GM18526 (cell line): ENCODE data around the gene MED22.

Source experiments
- POLR2A ChIP-seq: IDR thresholded peaks from 3 replicates; pipeline ENCODE4 v1.6.1; 2011; ENCODE audit not compliant: insufficient read length; ENCODE audit errors: extremely low read depth

Gene MED22

DNA sequence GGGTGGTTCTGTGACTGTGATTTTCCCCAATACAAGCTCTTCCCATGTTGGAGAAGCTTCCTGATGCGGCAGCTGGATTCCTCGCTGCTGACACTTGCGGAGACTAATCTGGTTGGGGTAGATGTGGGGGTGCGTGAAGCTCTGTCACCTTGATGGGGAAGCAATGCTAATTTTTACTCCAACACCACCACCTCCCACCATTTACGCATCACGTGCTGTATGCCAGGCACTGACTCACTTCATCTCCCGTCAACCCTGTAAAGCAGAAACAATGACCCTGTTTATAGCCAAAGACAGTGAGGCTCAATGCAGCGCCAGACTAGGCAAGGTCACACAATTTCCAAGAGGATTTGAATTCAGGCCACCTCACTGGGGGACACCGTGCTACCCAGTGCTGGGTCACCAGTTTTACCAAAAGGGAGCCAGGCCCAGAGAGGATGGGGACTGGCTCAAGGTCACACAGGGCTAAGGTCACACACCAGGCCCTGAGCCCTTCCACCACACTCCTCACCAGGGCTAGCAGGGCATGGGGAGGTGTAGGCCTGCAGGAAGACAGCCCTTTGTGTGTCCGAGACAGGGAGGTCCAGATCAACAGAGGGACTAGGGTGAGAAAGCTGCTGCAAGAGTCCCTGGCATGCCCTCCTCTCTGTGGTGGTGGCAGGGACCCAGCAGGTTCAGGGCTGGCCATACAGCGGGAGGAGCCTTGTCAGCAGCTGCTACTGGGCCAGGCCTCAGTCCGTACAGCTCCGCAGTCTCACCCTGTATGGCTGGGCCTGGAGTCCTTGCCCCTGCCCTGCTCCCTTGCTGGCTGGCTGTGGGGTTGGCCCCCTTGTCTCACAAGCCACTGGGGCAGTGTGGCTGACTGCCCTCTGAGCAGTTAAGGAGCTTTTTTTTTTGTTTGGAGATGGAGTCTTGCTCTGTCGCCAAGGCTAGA, 31.5 kb upstream of the MED22 start:
- no peak for TF ChIP-seq POLR2A

DNA sequence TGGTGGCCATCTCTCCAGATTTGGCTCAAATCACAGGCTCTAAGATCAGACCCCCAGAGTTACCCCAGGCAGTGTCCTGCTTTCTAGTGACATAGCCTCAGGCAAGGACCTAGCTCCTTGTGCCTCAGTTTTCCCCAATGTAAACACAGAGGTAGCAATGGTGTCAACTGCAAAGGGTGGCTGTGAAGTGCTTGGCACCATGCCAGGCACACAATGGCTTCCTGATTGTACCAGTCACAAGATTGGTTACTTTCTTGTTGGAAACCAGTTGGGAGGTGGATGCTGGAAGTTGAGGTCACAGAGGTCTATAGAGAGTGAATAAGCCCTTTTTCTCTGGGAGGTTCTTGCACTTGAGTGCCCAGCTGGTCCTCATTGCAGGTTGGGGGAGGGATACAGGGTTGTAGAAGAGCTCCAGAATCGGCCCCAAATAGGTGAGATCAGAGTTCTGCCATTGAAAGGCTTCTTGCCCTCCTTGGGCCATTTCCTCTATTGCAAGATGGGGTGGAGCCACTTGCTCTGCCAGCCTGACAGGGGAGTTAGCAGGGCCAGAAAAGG, 30.6 kb upstream of the MED22 start:
- TF ChIP-seq POLR2A, result no peak

GRCh38 chr9:133377721-133378216, 29.8 kb upstream of the MED22 start:
- TF ChIP-seq POLR2A, result no peak

DNA sequence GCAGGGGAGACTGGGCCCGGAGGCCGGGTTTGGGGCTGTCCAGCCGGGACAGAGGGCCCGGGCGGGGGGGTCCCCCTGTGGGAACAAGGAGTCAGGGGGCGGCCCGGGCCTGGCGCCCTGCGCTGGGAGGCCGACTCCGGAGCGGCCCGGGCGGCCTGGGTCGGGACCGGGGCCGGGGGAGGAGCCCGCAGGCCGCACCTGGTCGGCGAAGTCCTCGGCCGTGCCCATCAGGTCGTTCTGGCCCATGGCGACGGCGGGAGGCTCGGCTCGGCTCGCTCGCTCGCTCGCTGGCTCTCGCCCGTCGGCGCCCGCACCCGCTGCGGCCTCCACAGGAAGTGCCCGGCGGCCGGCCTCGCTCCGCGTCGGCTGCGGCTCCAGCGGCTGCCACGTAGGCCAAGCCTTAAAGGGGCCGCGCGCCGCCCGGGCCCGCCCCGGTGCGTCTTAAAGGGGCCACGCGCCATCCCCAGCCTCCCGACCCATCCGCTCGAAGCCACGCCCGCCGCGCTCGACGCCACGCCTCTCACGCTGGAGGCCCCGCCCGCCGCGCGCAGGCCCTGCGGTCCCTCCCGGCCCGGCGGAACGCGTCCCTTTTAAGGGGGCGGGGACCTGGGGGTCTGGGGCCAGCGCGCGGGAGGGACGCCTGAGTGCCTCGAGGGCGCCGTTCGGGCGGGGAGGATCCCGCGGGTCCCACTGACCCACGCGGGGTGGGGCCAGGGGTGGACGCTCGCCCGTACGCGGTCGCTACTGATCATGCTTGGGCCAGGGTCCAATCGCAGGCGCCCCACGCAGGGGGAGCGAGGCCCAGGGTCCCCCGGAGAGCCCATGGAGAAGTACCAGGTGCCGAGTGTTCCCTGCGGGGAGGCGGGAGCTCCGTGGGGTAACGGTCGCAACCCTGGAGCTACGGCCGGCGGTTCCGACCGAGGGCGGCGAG, 28.1 kb upstream of the MED22 start, which contains the start of the genes STKLD1 and SURF4:
TSS of gene STKLD1 (plus strand) at position 643 of the 931 bp plus-strand sequence. CDS start at position 751, 108 bp downstream.
TSS of gene SURF4 (minus strand) at position 337 of the 931 bp plus-strand sequence. CDS start at position 246, 91 bp downstream.
- peak; percentile 91 for TF ChIP-seq POLR2A

DNA sequence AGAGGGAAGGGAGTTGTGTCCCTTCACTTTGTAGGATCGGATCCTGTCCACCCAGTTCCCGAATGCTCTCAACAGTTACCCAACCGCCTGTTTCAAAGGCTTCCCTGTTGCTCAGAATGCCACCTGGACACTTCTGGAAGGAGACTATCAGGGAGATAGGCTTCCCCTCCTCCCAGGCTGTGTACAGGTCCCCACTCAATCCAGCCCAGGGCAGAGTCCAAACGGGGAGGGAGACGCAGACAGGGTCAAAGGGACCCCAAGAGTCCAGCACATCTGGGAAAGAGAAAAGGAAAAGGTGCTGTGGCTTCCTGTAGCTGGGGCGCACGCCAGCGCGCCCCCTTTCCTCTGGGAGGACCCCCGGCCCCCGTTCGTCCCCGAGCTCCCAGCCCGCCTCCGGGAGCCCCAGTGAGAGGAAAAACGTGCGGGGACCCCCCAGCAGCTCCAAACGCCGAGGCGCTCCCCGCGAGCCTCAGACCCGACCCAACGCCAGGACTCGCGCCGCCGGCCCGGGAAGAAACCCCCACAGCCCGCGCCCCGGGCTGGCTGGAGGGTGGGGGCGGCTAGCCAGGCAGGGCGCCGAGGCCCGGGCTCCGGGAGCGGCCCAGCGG, 27.3 kb upstream of the MED22 start:
- TF ChIP-seq POLR2A, result no peak

GRCh38 chr9:133374612-133375115, 26.7 kb upstream of the MED22 start:
- no peak for TF ChIP-seq POLR2A

- no peak for TF ChIP-seq POLR2A
These were observed 24.2 kb upstream of the MED22 start for GRCh38 chr9:133372144-133372543.

DNA sequence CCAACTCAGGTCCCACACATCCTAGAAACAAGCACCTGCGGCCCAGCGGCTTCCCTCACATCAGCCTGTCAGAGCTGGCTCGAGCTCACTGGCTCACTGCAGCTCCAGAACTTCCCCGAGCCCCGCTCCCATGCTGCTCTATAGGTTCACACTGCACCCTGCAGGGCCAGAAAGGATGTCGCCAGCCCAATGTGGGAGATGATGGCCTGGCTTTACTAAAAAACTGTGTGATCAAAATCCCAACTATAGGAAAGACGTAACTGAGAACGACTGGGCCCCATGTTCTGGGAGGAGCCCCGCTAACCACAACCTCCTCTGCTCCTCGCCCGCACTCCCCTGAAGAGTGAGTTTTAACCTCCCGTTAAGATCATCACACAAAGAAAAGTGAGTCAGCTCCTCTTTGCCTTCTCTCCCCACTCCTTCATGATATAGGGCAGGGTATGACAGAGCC, 23.4 kb upstream of the MED22 start:
- no peak for TF ChIP-seq POLR2A

GRCh38 chr9:133370685-133371084, 22.8 kb upstream of the MED22 start:
- TF ChIP-seq POLR2A, result no peak

DNA sequence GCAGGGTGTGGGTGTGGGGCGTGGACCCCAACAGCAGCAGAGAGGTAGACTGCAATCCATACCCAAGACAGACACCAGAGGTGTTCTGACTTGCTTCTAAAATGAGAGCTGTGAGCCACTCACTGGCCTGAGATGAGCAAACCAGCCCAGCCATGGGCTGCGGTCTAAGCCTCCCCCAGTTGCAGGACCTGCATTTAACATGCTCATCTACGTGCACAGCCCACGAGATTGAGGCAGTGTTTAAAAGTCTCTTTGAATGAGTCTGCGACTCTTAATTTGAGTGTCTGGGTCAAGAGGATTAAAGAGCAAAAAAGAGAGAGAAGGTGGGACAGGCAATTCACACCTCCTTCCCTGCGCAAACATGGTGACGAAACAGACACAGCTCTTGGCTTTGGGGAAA, 22.0 kb upstream of the MED22 start:
- TF ChIP-seq POLR2A, result no peak

DNA sequence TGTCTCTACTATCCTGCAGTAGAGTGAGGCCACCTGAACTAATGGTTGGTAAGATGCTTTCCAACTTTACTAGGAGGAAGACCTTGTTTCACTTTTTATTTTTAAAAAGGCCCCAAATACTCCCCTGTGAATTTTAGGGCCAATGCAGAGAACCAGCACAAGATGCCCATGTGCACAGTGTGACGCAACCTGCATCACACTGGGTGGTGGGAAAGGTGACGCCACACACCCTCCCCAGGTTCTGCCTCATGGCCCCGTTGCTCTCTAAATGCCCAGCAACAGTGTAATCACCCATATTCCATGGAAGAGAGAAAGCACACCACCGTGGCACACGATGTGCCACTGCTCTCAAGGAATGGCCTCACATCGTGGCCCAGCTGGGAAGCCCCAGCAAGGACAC, 21.5 kb upstream of the MED22 start:
- TF ChIP-seq POLR2A, result no peak

DNA sequence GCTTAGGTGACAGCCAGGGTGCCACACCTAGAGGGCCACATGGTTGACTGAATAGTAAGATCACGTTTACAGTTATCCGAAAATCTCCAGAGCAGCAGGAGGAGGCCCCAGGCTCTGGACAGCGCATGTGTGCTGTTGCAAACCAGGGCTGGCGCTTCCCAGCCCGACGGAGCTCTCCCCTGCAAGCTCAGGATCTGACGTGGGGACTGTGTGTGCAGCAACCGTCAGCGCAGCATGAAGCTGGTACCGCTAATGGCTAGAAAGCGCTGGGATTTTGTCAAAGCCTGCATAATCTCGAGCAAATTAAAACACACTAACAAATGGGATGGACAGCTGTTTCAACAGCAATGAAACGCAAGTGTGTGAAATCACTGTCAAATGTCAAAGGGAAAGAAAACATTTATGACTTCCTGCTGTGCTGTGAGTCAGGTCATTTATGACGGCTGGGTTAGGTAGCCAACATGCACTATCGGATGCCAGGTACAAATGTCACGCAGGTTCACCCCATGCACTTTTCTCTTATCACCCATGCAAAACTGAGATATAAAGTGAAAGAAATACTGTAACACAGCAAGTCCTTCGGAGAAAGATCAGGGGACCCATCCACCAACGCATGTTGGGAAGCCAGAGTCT, 20.4 kb upstream of the MED22 start:
- TF ChIP-seq POLR2A, result no peak

- TF ChIP-seq POLR2A, result no peak
These were observed 19.8 kb upstream of the MED22 start for GRCh38 chr9:133367778-133368177.

- no peak for TF ChIP-seq POLR2A
These were observed 19.3 kb upstream of the MED22 start for GRCh38 chr9:133367221-133367620.
